ENCODE measurements around the gene TEX12.

Gene TEX12

GRCh38 chr11:112216561-112217105 lies 49.5 kb downstream of the TEX12 start:
- ATAC-seq (ENCODE audit: insufficient read depth, low read depth) (no peak), DNase-seq (no peak)
- Histone ChIP-seq H3K4me3 (ENCODE audit: low read depth in 1 of 2, low read length in 2 of 2) (no peak overlapping the region), H3K27ac (ENCODE audit: low read length) (no peak overlapping the region), H3K27me3 (ENCODE audit: insufficient read depth, low read length, poor library complexity) (no peaks in the 10 kb centered on the region), H3K79me2 (ENCODE audit: insufficient read depth, low read length) (no peaks in the 10 kb centered on the region), H4K20me1 (ENCODE audit: insufficient read depth, low read length) (no peaks in the 10 kb centered on the region), H2AFZ (ENCODE audit: low read depth, low read length) (no peak overlapping the region), H3K9me3 (ENCODE audit: insufficient read depth, low read length, severe bottlenecking) (no peaks in the 10 kb centered on the region), H3K36me3 (ENCODE audit: insufficient read depth, low read length) (no peaks in the 10 kb centered on the region), H3K9ac (ENCODE audit: low read depth, low read length) (no peak overlapping the region), H3K4me2 (ENCODE audit: insufficient read depth, low read length) (no peak overlapping the region), H3K4me1 (ENCODE audit: insufficient read depth, low read length) (peaks cover 6% of the 10 kb centered on the region)
- TF ChIP-seq EZH2 (IDR thresholded peaks at IDR 0.05; ENCODE audit: borderline replicate concordance, low read depth, low read length, severe bottlenecking) = no peak
- TF ChIP-seq CTCF (IDR thresholded peaks at IDR 0.05; ENCODE audit: borderline replicate concordance, extremely low read depth, low read length, poor library complexity, severe bottlenecking) = no peak

- H3K27ac ChIP-seq (ENCODE audit: low read length) = no peak overlapping the region
- peaks cover 6% of the 10 kb centered on the region for H3K4me1 ChIP-seq (ENCODE audit: insufficient read depth, low read length)
- H3K9me3 ChIP-seq (ENCODE audit: insufficient read depth, low read length, severe bottlenecking) = no peaks in the 10 kb centered on the region
- H3K27me3 ChIP-seq (ENCODE audit: insufficient read depth, low read length, poor library complexity) = no peaks in the 10 kb centered on the region
- no peaks in the 10 kb centered on the region for H3K36me3 ChIP-seq (ENCODE audit: insufficient read depth, low read length)
- DNase-seq (peak; percentile 53), ATAC-seq (ENCODE audit: insufficient read depth, low read depth) (peak; percentile 99)
- TF ChIP-seq CTCF (IDR thresholded peaks at IDR 0.05; ENCODE audit: borderline replicate concordance, extremely low read depth, low read length, poor library complexity, severe bottlenecking) (peak; percentile 94), EZH2 (IDR thresholded peaks at IDR 0.05; ENCODE audit: borderline replicate concordance, low read depth, low read length, severe bottlenecking) (no peak)
- no peaks in the 10 kb centered on the region for H4K20me1 ChIP-seq (ENCODE audit: insufficient read depth, low read length)
- H3K79me2 ChIP-seq (ENCODE audit: insufficient read depth, low read length) = no peaks in the 10 kb centered on the region
- H3K4me3 ChIP-seq (ENCODE audit: low read depth in 1 of 2, low read length in 2 of 2) = no peak overlapping the region
- H3K9ac ChIP-seq (ENCODE audit: low read depth, low read length) = no peak overlapping the region
- no peak overlapping the region for H3K4me2 ChIP-seq (ENCODE audit: insufficient read depth, low read length)
- peak overlapping the region; percentile 68 for H2AFZ ChIP-seq (ENCODE audit: low read depth, low read length)
Measured at GRCh38 chr11:112219476-112220232, 52.5 kb downstream of the TEX12 start.

GRCh38 chr11:112221274-112221835 lies 54.2 kb downstream of the TEX12 start:
- Histone ChIP-seq H3K9me3 (ENCODE audit: insufficient read depth, low read length, severe bottlenecking) (no peaks in the 10 kb centered on the region), H3K9ac (ENCODE audit: low read depth, low read length) (no peak overlapping the region), H3K4me1 (ENCODE audit: insufficient read depth, low read length) (peaks cover 12% of the 10 kb centered on the region), H3K36me3 (ENCODE audit: insufficient read depth, low read length) (no peaks in the 10 kb centered on the region; the same call in 1 of the 2 replicates), H3K4me2 (ENCODE audit: insufficient read depth, low read length) (no peak overlapping the region), H3K27me3 (ENCODE audit: insufficient read depth, low read length, poor library complexity) (no peaks in the 10 kb centered on the region), H4K20me1 (ENCODE audit: insufficient read depth, low read length) (no peaks in the 10 kb centered on the region), H3K79me2 (ENCODE audit: insufficient read depth, low read length) (0 out of 2 replicates have a peak, but pooled peaks cover 3% of the 10 kb centered on the region), H3K4me3 (ENCODE audit: low read depth in 1 of 2, low read length in 2 of 2) (no peak overlapping the region), H3K27ac (ENCODE audit: low read length) (no peak overlapping the region), H2AFZ (ENCODE audit: low read depth, low read length) (peak overlapping the region; percentile 36; the same call in 1 of the 2 replicates)
- TF ChIP-seq EZH2 (IDR thresholded peaks at IDR 0.05; ENCODE audit: borderline replicate concordance, low read depth, low read length, severe bottlenecking) (no peak), CTCF (IDR thresholded peaks at IDR 0.05; ENCODE audit: borderline replicate concordance, extremely low read depth, low read length, poor library complexity, severe bottlenecking) (no peak)
- ATAC-seq (ENCODE audit: insufficient read depth, low read depth) = no peak
- DNase-seq = no peak

Measured in DND-41 (cell line).